Neural cell (in vitro differentiated cells): ENCODE results near the gene NKAIN2. TPM values are rescaled to one million over a fixed set of nuclear protein-coding genes. Genes with fewer than 3 reads are reported as not detected.
A peak's percentile ranks its signal among the peaks of the same experiment; 100 is the strongest.

Experiments
- H2AFZ ChIP-seq: fragments of 200-600, 300-800 bp; sonication (generic), shearing (Covaris generic); 2 replicates; pipeline ENCODE4 v1.6.0; 2014; ENCODE audit warnings: low read depth, mild to moderate bottlenecking, antibody characterized with exemption, low read length, moderate library complexity
- H3F3A ChIP-seq: fragments of 200-600 bp; shearing (Covaris generic); 2 replicates; pipeline ENCODE4 v1.6.1; 2016; ENCODE audit warnings: mild to moderate bottlenecking, moderate library complexity, mixed read lengths, antibody characterized with exemption, low read length; ENCODE audit not compliant: insufficient read depth, poor library complexity, severe bottlenecking
- H3K27ac ChIP-seq: fragments of 200-600, 300-800 bp; sonication (generic), shearing (Covaris generic); 2 replicates; pipeline ENCODE4 v1.5.1; 2014; ENCODE audit warnings: mild to moderate bottlenecking, low read length, moderate library complexity
- H3K27me3 ChIP-seq: fragments of 300-800, 200-600 bp; sonication (generic), shearing (Covaris generic); 2 replicates; pipeline ENCODE4 v1.6.0; 2014; ENCODE audit warnings: mild to moderate bottlenecking, low read depth, low read length, moderate library complexity; ENCODE audit not compliant: insufficient read depth
- H3K36me3 ChIP-seq: fragments of 300-800, 200-600 bp; sonication (generic), shearing (Covaris generic); 2 replicates; pipeline ENCODE4 v1.5.1; 2014; ENCODE audit warnings: mild to moderate bottlenecking, antibody characterized with exemption, low read length, moderate library complexity; ENCODE audit not compliant: insufficient read depth
- H3K4me2 ChIP-seq: fragments of 300-800, 200-600 bp; sonication (generic), shearing (Covaris generic); 2 replicates; pipeline ENCODE4 v1.6.0; 2014; ENCODE audit warnings: mild to moderate bottlenecking, low read length
- H3K4me3 ChIP-seq: fragments of 300-800, 200-600 bp; sonication (generic), shearing (Covaris generic); 2 replicates; pipeline ENCODE4 v1.5.1; 2014; ENCODE audit warnings: mild to moderate bottlenecking, low read length, moderate library complexity
- H3K79me2 ChIP-seq: fragments of 200-600 bp; shearing (Covaris generic); replicated peaks from 2 replicates; pipeline ENCODE4 v1.6.0; 2014; ENCODE audit warnings: mild to moderate bottlenecking, low read length, moderate library complexity; ENCODE audit not compliant: insufficient read depth
- H3K9ac ChIP-seq: fragments of 300-800, 200-600 bp; sonication (generic), shearing (Covaris generic); 2 replicates; pipeline ENCODE4 v1.6.1; 2016; ENCODE audit warnings: mild to moderate bottlenecking, low read length, mixed read lengths
- H3K9me2 ChIP-seq: fragments of 200-600 bp; shearing (Covaris generic); 2 replicates; pipeline ENCODE4 v1.6.1; 2016; ENCODE audit warnings: mild to moderate bottlenecking, low read length, mixed read lengths; ENCODE audit not compliant: insufficient read depth
- H3K9me3 ChIP-seq: fragments of 200-600, 300-800 bp; sonication (generic), shearing (Covaris generic); 2 replicates; pipeline ENCODE4 v1.6.1; 2016; ENCODE audit warnings: mild to moderate bottlenecking, mixed run types, low read length, moderate library complexity, mixed read lengths
- H4K20me1 ChIP-seq: fragments of 200-600 bp; shearing (Covaris generic); 2 replicates; pipeline ENCODE4 v1.6.1; 2016; ENCODE audit warnings: mild to moderate bottlenecking, mixed run types; ENCODE audit not compliant: insufficient read depth
- CTCF ChIP-seq: fragments of 450-650 bp; IDR thresholded peaks from 2 replicates; pipeline ENCODE4 v1.5.1; 2014; ENCODE audit warnings: antibody characterized with exemption, mild to moderate bottlenecking, moderate library complexity; ENCODE audit not compliant: poor library complexity, severe bottlenecking
- EP300 ChIP-seq: fragments of 450-650 bp; conservative IDR thresholded peaks from 2 replicates; pipeline ENCODE4 v1.6.1; 2014; ENCODE audit warnings: antibody characterized with exemption, mild to moderate bottlenecking, moderate library complexity; ENCODE audit not compliant: poor library complexity, severe bottlenecking
- EZH2 ChIP-seq: fragments of 200-600, 300-800 bp; shearing (Covaris generic), sonication (generic); IDR thresholded peaks from 2 replicates; pipeline ENCODE4 v1.6.1; 2014; ENCODE audit warnings: antibody characterized with exemption, low read length, borderline replicate concordance, mild to moderate bottlenecking; ENCODE audit not compliant: insufficient read depth, poor library complexity, severe bottlenecking
- MXI1 ChIP-seq: fragments of 450-650 bp; conservative IDR thresholded peaks from 2 replicates; pipeline ENCODE4 v1.6.1; 2014; ENCODE audit warnings: antibody characterized with exemption, mild to moderate bottlenecking; ENCODE audit not compliant: poor library complexity, severe bottlenecking
- POLR2AphosphoS5 ChIP-seq: IDR thresholded peaks from 2 replicates; pipeline ENCODE4 v1.6.1; 2012
- RAD21 ChIP-seq: fragments of 450-650 bp; conservative IDR thresholded peaks from 2 replicates; pipeline ENCODE4 v1.6.1; 2014; ENCODE audit warnings: antibody characterized with exemption, mild to moderate bottlenecking, moderate library complexity
- REST ChIP-seq: IDR thresholded peaks from 2 replicates; pipeline ENCODE4 v1.6.1; 2012; ENCODE audit warnings: borderline replicate concordance
- SMC3 ChIP-seq: fragments of 450-650 bp; conservative IDR thresholded peaks from 2 replicates; pipeline ENCODE4 v1.6.1; 2014; ENCODE audit warnings: antibody characterized with exemption, mild to moderate bottlenecking, moderate library complexity; ENCODE audit not compliant: poor library complexity
- TAF1 ChIP-seq: IDR thresholded peaks from 2 replicates; pipeline ENCODE4 v1.6.1; 2012; ENCODE audit warnings: low read depth
- polyA plus RNA-seq: library from polyadenylated mRNA; depleted of rRNA; stranded (reverse); fragments of >200 nt; gene quantifications from 2 replicates; pipeline ENCODE4 v1.2.3, GENCODE V29; 2014

The NKAIN2 gene
- polyA plus RNA-seq, 1 donor from 2014 or later: 23.2 TPM

DNA sequence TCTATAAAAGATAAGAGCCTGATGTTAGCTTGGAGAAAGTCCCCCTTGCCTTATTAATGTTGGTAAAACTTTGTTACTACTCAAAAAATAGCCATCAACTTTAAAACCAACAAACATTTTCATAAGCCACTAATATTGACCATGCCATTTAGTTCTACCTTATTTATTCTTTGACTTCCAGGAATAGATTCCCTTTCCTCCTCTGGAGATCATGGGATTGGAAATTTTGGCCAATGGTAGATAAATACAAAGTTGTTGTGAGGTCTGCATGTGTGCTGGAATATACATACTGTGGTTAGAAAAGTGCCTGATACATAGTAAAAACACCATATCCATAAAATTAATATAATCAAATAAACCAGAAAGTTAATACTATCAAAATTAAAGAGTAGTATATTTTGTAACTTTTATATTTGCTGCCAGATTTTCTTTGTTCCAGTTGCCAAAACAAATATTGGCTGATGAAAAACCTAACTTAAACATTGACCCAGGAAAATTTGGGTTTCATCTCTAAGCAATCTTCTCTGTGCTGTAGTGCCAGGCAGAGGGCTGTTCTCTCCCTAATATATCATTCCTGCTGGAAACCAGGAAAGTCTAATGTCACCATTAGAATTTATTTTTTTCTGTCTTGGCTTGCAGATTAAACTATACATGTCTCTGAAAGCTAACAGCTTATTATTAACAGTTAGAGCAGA lies 169.1 kb downstream of the NKAIN2 start:
- TF ChIP-seq MXI1 (no peak), SMC3 (no peak), RAD21 (no peak), POLR2AphosphoS5 (no peak), EP300 (no peak), TAF1 (no peak), CTCF (no peak), EZH2 (no peak), REST (no peak)
- H3K36me3 ChIP-seq: no peaks in the 10 kb centered on the region
- H3K9ac ChIP-seq: no peak overlapping the region
- H3F3A ChIP-seq: no peaks in the 10 kb centered on the region
- H3K4me3 ChIP-seq: no peak overlapping the region
- H4K20me1 ChIP-seq: no peaks in the 10 kb centered on the region
- no peaks in the 10 kb centered on the region for H3K9me3 ChIP-seq
- H3K27ac ChIP-seq: no peak overlapping the region
- H3K79me2 ChIP-seq: no peaks in the 10 kb centered on the region
- H3K9me2 ChIP-seq: no peaks in the 10 kb centered on the region
- H3K4me2 ChIP-seq: no peak overlapping the region
- no peak overlapping the region for H2AFZ ChIP-seq
- no peaks in the 10 kb centered on the region for H3K27me3 ChIP-seq

DNA sequence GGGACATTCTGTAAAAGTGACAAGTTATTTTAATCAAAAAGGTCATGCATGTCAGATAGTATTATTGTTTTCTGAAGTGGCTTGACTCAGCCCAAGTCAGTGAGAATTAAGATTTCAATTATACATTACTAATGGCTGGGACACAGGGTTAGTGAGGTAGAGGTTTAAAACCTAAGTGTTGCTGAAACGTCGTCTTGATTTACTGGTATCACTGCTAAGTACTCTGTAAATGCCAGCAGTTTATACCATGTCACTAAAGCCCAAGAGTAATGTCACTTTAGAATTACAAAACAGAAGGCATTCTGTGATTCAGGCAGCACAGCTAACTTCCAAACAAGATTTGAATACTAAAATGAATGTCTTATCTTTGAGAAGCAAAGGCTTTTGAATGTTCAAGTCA lies 176.6 kb downstream of the NKAIN2 start:
- Histone ChIP-seq H3K27ac (no peak overlapping the region), H3K36me3 (no peaks in the 10 kb centered on the region), H3K27me3 (no peaks in the 10 kb centered on the region), H3K9me2 (no peaks in the 10 kb centered on the region), H3K9ac (no peak overlapping the region), H3K79me2 (no peaks in the 10 kb centered on the region), H3K4me2 (no peak overlapping the region), H2AFZ (no peak overlapping the region), H4K20me1 (no peaks in the 10 kb centered on the region), H3K4me3 (no peak overlapping the region), H3K9me3 (no peaks in the 10 kb centered on the region), H3F3A (no peaks in the 10 kb centered on the region)
- TF ChIP-seq CTCF (no peak), RAD21 (no peak), POLR2AphosphoS5 (peak; percentile 18), EP300 (peak; percentile 47)
